IPS DF 6.9 (cell line): ENCODE data around the gene ADNP2.

Experiments
- DNase-seq: peaks from one replicate; pipeline ENCODE4 v3.0.0-alpha.2; 2013; ENCODE audit warnings: low read depth, low spot score
- H3K27ac ChIP-seq: one replicate; pipeline ENCODE4 v1.5.1; 2013; ENCODE audit warnings: low read length, control low read depth
- H3K27me3 ChIP-seq: 2 replicates; pipeline ENCODE4 v1.6.1; 2013; ENCODE audit warnings: mild to moderate bottlenecking, low read length; ENCODE audit not compliant: control insufficient read depth, insufficient read depth
- H3K36me3 ChIP-seq: 2 replicates; pipeline ENCODE4 v1.6.1; 2013; ENCODE audit warnings: low read length; ENCODE audit not compliant: control insufficient read depth, insufficient read depth
- H3K4me1 ChIP-seq: 2 replicates; pipeline ENCODE4 v1.6.1; 2013; ENCODE audit warnings: low read length; ENCODE audit not compliant: control insufficient read depth, insufficient read depth
- H3K4me3 ChIP-seq: 2 replicates; pipeline ENCODE4 v1.5.1; 2013; ENCODE audit warnings: mild to moderate bottlenecking, low read length
- H3K9me3 ChIP-seq: 2 replicates; pipeline ENCODE4 v1.6.1; 2013; ENCODE audit warnings: low read length, inconsistent platforms; ENCODE audit not compliant: control insufficient read depth, insufficient read depth
- WGBS: extraction: QIAGEN DNeasy Blood & Tissue Kit; methylation state at CpG from one replicate; pipeline ENCODE4 v1.1.7; 2013; ENCODE audit warnings: mixed read lengths, missing lambda C conversion rate; ENCODE audit not compliant: insufficient read length, insufficient coverage; 5-methylcytosine and 5-hydroxymethylcytosine counted together

The ADNP2 gene

GRCh38 chr18:80108739-80109675, at the start of gene ADNP2:
Gene ADNP2, plus strand, starts transcription at chr18:80109262. Its CDS starts 8,281 bp downstream, at chr18:80117543.
- H3K36me3 ChIP-seq, result no peaks in the 10 kb centered on the region
- DNase-seq, result peak; percentile 91

GRCh38 chr18:80059945-80060344, 49.1 kb upstream of the ADNP2 start:
- Histone ChIP-seq H3K27ac (no peak overlapping the region), H3K36me3 (no peaks in the 10 kb centered on the region), H3K4me1 (no peaks in the 10 kb centered on the region), H3K27me3 (no peaks in the 10 kb centered on the region; the same call in 1 of the 2 replicates), H3K4me3 (no peak overlapping the region), H3K9me3 (no peaks in the 10 kb centered on the region; the same call in 1 of the 2 replicates)
- WGBS, result no CpG with 5 or more reads among the region's 6 CpGs
- DNase-seq, result no peak

More at GRCh38 chr18:80108739-80109675, at the start of gene ADNP2:
- peaks cover 10% of the 10 kb centered on the region for H3K4me1 ChIP-seq
- no peak within 1 kb of the TSS for H3K27ac ChIP-seq
- H3K9me3 ChIP-seq, result no peaks in the 10 kb centered on the region
- no CpG with 5 or more reads among the region's 76 CpGs for WGBS
- peak within 1 kb of the TSS; percentile 78 for H3K4me3 ChIP-seq
- H3K27me3 ChIP-seq, result no peaks in the 10 kb centered on the region

GRCh38 chr18:80065705-80066104, 43.4 kb upstream of the ADNP2 start:
- H3K4me1 ChIP-seq, result no peaks in the 10 kb centered on the region
- no peaks in the 10 kb centered on the region for H3K9me3 ChIP-seq
- no CpG with 5 or more reads among the region's 9 CpGs for WGBS
- no peaks in the 10 kb centered on the region; the same call in 1 of the 2 replicates for H3K27me3 ChIP-seq
- no peaks in the 10 kb centered on the region for H3K36me3 ChIP-seq
- H3K4me3 ChIP-seq, result no peak overlapping the region
- no peak overlapping the region for H3K27ac ChIP-seq
- no peak for DNase-seq

- no CpG with 5 or more reads among the region's 8 CpGs for WGBS
- no peaks in the 10 kb centered on the region for H3K36me3 ChIP-seq
- DNase-seq, result no peak
- H3K4me3 ChIP-seq, result no peak overlapping the region
- no peaks in the 10 kb centered on the region; the same call in 1 of the 2 replicates for H3K27me3 ChIP-seq
- no peaks in the 10 kb centered on the region for H3K9me3 ChIP-seq
- H3K27ac ChIP-seq, result no peak overlapping the region
- H3K4me1 ChIP-seq, result no peaks in the 10 kb centered on the region
These were observed 41.7 kb upstream of the ADNP2 start for GRCh38 chr18:80067321-80067720.

GRCh38 chr18:80067897-80068296, 41.2 kb upstream of the ADNP2 start:
- H3K27me3 ChIP-seq, result no peaks in the 10 kb centered on the region; the same call in 1 of the 2 replicates
- no peak overlapping the region for H3K27ac ChIP-seq
- no peak for DNase-seq
- WGBS, result no CpG with 5 or more reads among the region's 10 CpGs
- no peaks in the 10 kb centered on the region for H3K9me3 ChIP-seq
- no peak overlapping the region for H3K4me3 ChIP-seq
- H3K4me1 ChIP-seq, result no peaks in the 10 kb centered on the region
- no peaks in the 10 kb centered on the region for H3K36me3 ChIP-seq

- Histone ChIP-seq H3K27me3 (no peaks in the 10 kb centered on the region; the same call in 1 of the 2 replicates), H3K4me3 (no peak overlapping the region), H3K4me1 (no peaks in the 10 kb centered on the region), H3K9me3 (no peaks in the 10 kb centered on the region), H3K27ac (no peak overlapping the region), H3K36me3 (no peaks in the 10 kb centered on the region)
- DNase-seq, result no peak
- WGBS, result no CpG with 5 or more reads among the region's 10 CpGs
These were observed 40.3 kb upstream of the ADNP2 start for GRCh38 chr18:80068571-80069272.

GRCh38 chr18:80070825-80071224, 38.2 kb upstream of the ADNP2 start:
- Histone ChIP-seq H3K27me3 (no peaks in the 10 kb centered on the region), H3K4me1 (no peaks in the 10 kb centered on the region), H3K36me3 (no peaks in the 10 kb centered on the region), H3K9me3 (no peaks in the 10 kb centered on the region), H3K27ac (no peak overlapping the region), H3K4me3 (no peak overlapping the region)
- no peak for DNase-seq
- no CpG with 5 or more reads among the region's 4 CpGs for WGBS

GRCh38 chr18:80074183-80074582, 34.9 kb upstream of the ADNP2 start:
- H3K4me1 ChIP-seq, result no peaks in the 10 kb centered on the region
- no peak overlapping the region for H3K4me3 ChIP-seq
- no peaks in the 10 kb centered on the region for H3K27me3 ChIP-seq
- H3K9me3 ChIP-seq, result no peaks in the 10 kb centered on the region
- WGBS, result no CpG with 5 or more reads among the region's 5 CpGs
- no peak for DNase-seq
- H3K27ac ChIP-seq, result no peak overlapping the region
- 0 out of 2 replicates have a peak, but pooled peaks cover 3% of the 10 kb centered on the region for H3K36me3 ChIP-seq

GRCh38 chr18:80074697-80075096, 34.4 kb upstream of the ADNP2 start:
- no peak overlapping the region for H3K27ac ChIP-seq
- DNase-seq, result no peak
- no peaks in the 10 kb centered on the region for H3K27me3 ChIP-seq
- H3K4me1 ChIP-seq, result no peaks in the 10 kb centered on the region
- no CpG with 5 or more reads among the region's 8 CpGs for WGBS
- H3K9me3 ChIP-seq, result no peaks in the 10 kb centered on the region
- H3K4me3 ChIP-seq, result no peak overlapping the region
- 0 out of 2 replicates have a peak, but pooled peaks cover 3% of the 10 kb centered on the region for H3K36me3 ChIP-seq

GRCh38 chr18:80075940-80076339, 33.1 kb upstream of the ADNP2 start:
- no CpG with 5 or more reads among the region's 7 CpGs for WGBS
- H3K4me3 ChIP-seq, result no peak overlapping the region
- H3K36me3 ChIP-seq, result 0 out of 2 replicates have a peak, but pooled peaks cover 3% of the 10 kb centered on the region
- H3K27me3 ChIP-seq, result no peaks in the 10 kb centered on the region
- no peak for DNase-seq
- H3K9me3 ChIP-seq, result no peaks in the 10 kb centered on the region
- H3K4me1 ChIP-seq, result no peaks in the 10 kb centered on the region
- no peak overlapping the region for H3K27ac ChIP-seq
